Measurements from ENCODE around the gene PARP12. TPM values are rescaled to one million over a fixed set of nuclear protein-coding genes. Genes with fewer than 3 reads are reported as not detected.
A peak's percentile ranks its signal among the peaks of the same experiment; 100 is the strongest.

Gene PARP12
- total RNA-seq, 1 donor from 2014 or later = 14.5 TPM

DNA sequence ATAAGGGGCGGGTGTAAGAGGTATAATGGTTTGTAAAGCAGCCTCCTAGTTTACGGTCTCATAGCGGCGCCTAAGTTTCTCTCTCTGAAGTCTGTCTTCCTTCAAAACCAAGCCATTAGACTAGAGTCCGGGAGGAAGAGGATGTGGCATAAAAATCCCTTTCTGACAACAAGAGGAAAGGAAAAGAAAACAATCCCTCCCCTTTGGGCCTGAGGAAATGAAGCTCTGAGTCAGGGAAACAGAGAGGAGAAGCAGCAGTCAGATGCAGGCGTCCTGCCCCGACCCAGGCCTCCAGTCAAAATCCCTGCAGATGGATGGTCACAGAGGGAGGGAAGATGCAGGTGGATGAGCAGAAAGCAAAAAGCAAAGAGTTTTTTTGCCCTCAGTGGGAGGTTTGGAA, 23.7 kb downstream of the PARP12 start:
- peak; percentile 35 for DNase-seq (ENCODE audit: low spot score)
- Mint-ChIP-seq H3K27ac (ENCODE audit: unreplicated experiment) (peak overlapping the region; percentile 94), H3K4me1 (ENCODE audit: unreplicated experiment) (peaks cover 46% of the 10 kb centered on the region), H3K27me3 (ENCODE audit: unreplicated experiment) (no peaks in the 10 kb centered on the region), H3K9me3 (ENCODE audit: unreplicated experiment) (no peaks in the 10 kb centered on the region), H3K36me3 (ENCODE audit: low read depth, unreplicated experiment) (no peaks in the 10 kb centered on the region), H3K4me3 (ENCODE audit: unreplicated experiment) (no peak overlapping the region)
- TF ChIP-seq CTCF (IDR thresholded peaks at IDR 0.05; ENCODE audit: unreplicated experiment) = no peak

- H3K27ac Mint-ChIP-seq (ENCODE audit: unreplicated experiment) = no peak overlapping the region
- H3K9me3 Mint-ChIP-seq (ENCODE audit: unreplicated experiment) = no peaks in the 10 kb centered on the region
- H3K27me3 Mint-ChIP-seq (ENCODE audit: unreplicated experiment) = no peaks in the 10 kb centered on the region
- TF ChIP-seq CTCF (IDR thresholded peaks at IDR 0.05; ENCODE audit: unreplicated experiment) = no peak
- no peak overlapping the region for H3K4me3 Mint-ChIP-seq (ENCODE audit: unreplicated experiment)
- peaks cover 36% of the 10 kb centered on the region for H3K4me1 Mint-ChIP-seq (ENCODE audit: unreplicated experiment)
- no peaks in the 10 kb centered on the region for H3K36me3 Mint-ChIP-seq (ENCODE audit: low read depth, unreplicated experiment)
- DNase-seq (ENCODE audit: low spot score) = no peak
Measured at GRCh38 chr7:140036224-140036962, 26.4 kb downstream of the PARP12 start.

DNA sequence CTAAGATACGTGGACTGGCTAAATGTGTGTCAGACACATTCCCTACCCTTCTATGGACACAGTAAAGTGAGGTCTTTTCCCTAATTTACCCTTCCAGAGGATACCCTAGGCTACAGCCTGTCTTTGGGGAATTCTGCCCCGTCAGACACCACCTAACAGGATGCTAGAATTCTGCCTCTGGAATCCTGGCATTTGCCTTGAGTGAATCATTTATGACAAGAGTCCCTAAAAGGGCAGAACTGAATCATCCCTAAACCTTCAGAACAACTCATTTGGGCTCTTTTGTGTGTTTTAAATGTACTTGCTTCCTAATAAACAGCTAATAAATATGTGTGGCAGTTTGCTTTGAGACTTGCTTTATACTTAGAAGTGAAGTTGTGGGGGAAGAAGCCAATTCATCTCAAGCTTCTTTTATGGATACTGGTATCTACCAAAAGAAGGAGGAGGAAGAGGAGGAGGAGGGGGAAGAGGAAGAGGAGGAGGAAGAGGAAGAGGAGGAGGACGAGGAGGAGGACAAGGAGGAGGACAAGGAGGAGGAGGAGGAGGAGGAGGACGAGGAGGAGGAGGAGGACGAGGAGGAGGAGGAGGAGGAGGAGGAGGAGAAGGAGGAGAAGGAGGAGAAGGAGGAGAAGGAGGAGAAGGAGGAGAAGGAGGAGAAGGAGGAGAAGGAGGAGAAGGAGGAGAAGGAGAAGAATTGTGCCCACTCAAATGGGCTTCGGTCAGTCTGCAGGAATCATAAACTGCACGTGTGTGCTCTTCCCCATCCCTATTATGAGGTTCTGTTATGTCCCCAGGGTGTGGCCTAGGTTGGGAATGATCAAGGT, 27.1 kb downstream of the PARP12 start:
- H3K36me3 Mint-ChIP-seq (ENCODE audit: low read depth, unreplicated experiment) = no peaks in the 10 kb centered on the region
- H3K4me1 Mint-ChIP-seq (ENCODE audit: unreplicated experiment) = peaks cover 35% of the 10 kb centered on the region
- no peaks in the 10 kb centered on the region for H3K9me3 Mint-ChIP-seq (ENCODE audit: unreplicated experiment)
- no peak for TF ChIP-seq CTCF (IDR thresholded peaks at IDR 0.05; ENCODE audit: unreplicated experiment)
- DNase-seq (ENCODE audit: low spot score) = no peak
- H3K27ac Mint-ChIP-seq (ENCODE audit: unreplicated experiment) = no peak overlapping the region
- no peaks in the 10 kb centered on the region for H3K27me3 Mint-ChIP-seq (ENCODE audit: unreplicated experiment)
- no peak overlapping the region for H3K4me3 Mint-ChIP-seq (ENCODE audit: unreplicated experiment)

GRCh38 chr7:140034421-140034820, 28.3 kb downstream of the PARP12 start:
- Mint-ChIP-seq H3K27me3 (ENCODE audit: unreplicated experiment) (peaks cover 3% of the 10 kb centered on the region), H3K36me3 (ENCODE audit: low read depth, unreplicated experiment) (no peaks in the 10 kb centered on the region), H3K27ac (ENCODE audit: unreplicated experiment) (no peak overlapping the region), H3K4me3 (ENCODE audit: unreplicated experiment) (no peak overlapping the region), H3K9me3 (ENCODE audit: unreplicated experiment) (no peaks in the 10 kb centered on the region), H3K4me1 (ENCODE audit: unreplicated experiment) (peaks cover 27% of the 10 kb centered on the region)
- no peak for TF ChIP-seq CTCF (IDR thresholded peaks at IDR 0.05; ENCODE audit: unreplicated experiment)
- no peak for DNase-seq (ENCODE audit: low spot score)
